Fibroblast of lung (primary cell): Measurements from ENCODE around the gene SPOCK3.

Source experiments
- EZH2 ChIP-seq: IDR thresholded peaks from 2 replicates; pipeline ENCODE4 v1.5.1; 2012; ENCODE audit warnings: low read length, control low read depth, mild to moderate bottlenecking; ENCODE audit errors: missing control alignments
- TF ChIP-seq, protein P1 (sequence below), 2 donors: IDR thresholded peaks in 1 of 2; conservative IDR thresholded peaks in 1 of 2; 1 replicate in 1 of 2; 2 replicates in 1 of 2; pipeline ENCODE4 v1.5.1; 2011 to 2012; ENCODE audit warnings: low read length in 2 of 2, control low read depth in 1 of 2, inconsistent platforms in 1 of 2, low read depth in 1 of 2, mild to moderate bottlenecking in 1 of 2

DNA sequence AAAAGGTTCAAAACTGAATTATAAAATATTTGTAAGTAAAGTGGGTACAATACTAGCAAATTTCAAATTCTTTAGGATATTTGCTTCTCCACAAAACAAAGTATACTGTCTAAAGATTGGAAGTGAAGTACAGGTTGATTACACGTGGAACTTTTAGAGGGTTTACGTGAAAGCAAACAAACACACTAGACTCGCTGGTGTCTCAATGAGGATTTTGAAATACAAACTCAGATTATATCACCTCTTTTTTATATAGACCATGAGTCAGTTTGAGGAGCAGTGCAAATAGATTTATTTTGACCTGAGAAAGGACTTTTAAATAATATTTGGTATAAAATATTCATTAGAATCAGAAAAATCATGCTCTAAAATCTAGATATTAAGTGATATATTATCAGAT, 185.0 kb downstream of the SPOCK3 start:
- no peak for TF ChIP-seq EZH2
- TF ChIP-seq, protein P1, sequence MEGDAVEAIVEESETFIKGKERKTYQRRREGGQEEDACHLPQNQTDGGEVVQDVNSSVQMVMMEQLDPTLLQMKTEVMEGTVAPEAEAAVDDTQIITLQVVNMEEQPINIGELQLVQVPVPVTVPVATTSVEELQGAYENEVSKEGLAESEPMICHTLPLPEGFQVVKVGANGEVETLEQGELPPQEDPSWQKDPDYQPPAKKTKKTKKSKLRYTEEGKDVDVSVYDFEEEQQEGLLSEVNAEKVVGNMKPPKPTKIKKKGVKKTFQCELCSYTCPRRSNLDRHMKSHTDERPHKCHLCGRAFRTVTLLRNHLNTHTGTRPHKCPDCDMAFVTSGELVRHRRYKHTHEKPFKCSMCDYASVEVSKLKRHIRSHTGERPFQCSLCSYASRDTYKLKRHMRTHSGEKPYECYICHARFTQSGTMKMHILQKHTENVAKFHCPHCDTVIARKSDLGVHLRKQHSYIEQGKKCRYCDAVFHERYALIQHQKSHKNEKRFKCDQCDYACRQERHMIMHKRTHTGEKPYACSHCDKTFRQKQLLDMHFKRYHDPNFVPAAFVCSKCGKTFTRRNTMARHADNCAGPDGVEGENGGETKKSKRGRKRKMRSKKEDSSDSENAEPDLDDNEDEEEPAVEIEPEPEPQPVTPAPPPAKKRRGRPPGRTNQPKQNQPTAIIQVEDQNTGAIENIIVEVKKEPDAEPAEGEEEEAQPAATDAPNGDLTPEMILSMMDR (conservative IDR thresholded peaks at IDR 0.05 in 1 of 2, IDR thresholded peaks at IDR 0.05 in 1 of 2; ENCODE audit: low read depth in 1 of 2, low read length in 2 of 2) = no peak
